Measurements from ENCODE around the gene KRTAP4-5.

GRCh38 chr17:41140360-41141131 is 9.1 kb downstream of the KRTAP4-5 start, which contains the start of gene KRTAP4-6:
- TF ChIP-seq CTCF (conservative IDR thresholded peaks at IDR 0.05; ENCODE audit: low read length) (no peak), EZH2phosphoT487 (IDR thresholded peaks at IDR 0.05; ENCODE audit: borderline replicate concordance, low read depth, low read length) (no peak)

Data from OCI-LY7 (cell line).